SU-DHL-6 (cell line): ENCODE data around the gene RNF40.

Source experiments
- CTCF ChIP-seq: fragments of 200-600 bp; sonication (generic); IDR thresholded peaks from one replicate; pipeline ENCODE4 v1.5.1; 2017; ENCODE audit warnings: antibody characterized with exemption, mild to moderate bottlenecking, low read length, moderate library complexity; ENCODE audit not compliant: insufficient read depth, poor library complexity, severe bottlenecking
- EZH2phosphoT487 ChIP-seq: fragments of 200-600 bp; sonication (generic), shearing (Covaris generic); conservative IDR thresholded peaks from 2 replicates; pipeline ENCODE4 v1.6.1; 2018; ENCODE audit warnings: mild to moderate bottlenecking, antibody characterized with exemption, low read length, moderate library complexity, mixed read lengths

- TF ChIP-seq CTCF = no peak
- no peak for TF ChIP-seq EZH2phosphoT487
Observed at GRCh38 chr16:30762991-30763725, 1.0 kb downstream of the RNF40 start.
